Measurements from ENCODE around the gene NAXE.

The NAXE gene

DNA sequence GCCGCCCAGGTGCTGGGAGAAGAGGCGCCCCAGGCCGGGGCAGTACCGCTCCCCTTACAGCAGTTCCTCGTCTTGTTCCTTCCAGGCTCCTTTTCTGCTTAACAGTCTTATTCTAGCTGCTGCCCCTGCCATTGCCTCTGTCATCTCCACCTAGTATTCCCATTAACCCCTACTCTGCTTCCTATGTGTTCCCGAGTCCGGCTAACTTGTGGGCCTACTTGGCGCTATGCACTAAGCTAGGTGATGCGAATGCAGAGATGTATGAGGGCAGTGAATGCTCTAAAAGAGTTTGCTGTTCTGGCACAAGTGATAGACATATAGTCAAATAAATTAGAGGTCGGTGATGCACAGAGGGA, 18.9 kb upstream of the NAXE start:
- TF ChIP-seq L3MBTL2 (conservative IDR thresholded peaks at IDR 0.05) (no peak), ELF4 (IDR thresholded peaks at IDR 0.05) (no peak), FOXA1 (IDR thresholded peaks at IDR 0.05) (no peak), FOXK2 (IDR thresholded peaks at IDR 0.05) (no peak), ARNT (IDR thresholded peaks at IDR 0.05) (no peak), TARDBP (IDR thresholded peaks at IDR 0.05) (no peak), SP1 (IDR thresholded peaks at IDR 0.05) (no peak), NFRKB (IDR thresholded peaks at IDR 0.05) (no peak), SUZ12 (IDR thresholded peaks at IDR 0.05) (no peak), ZNF384 (IDR thresholded peaks at IDR 0.05) (no peak), HDGF (IDR thresholded peaks at IDR 0.05; ENCODE audit: borderline replicate concordance) (no peak), LEF1 (IDR thresholded peaks at IDR 0.05; ENCODE audit: borderline replicate concordance) (no peak), PKNOX1 (IDR thresholded peaks at IDR 0.05) (no peak), FOXM1 (IDR thresholded peaks at IDR 0.05; ENCODE audit: borderline replicate concordance) (no peak), CTBP1 (IDR thresholded peaks at IDR 0.05; ENCODE audit: borderline replicate concordance) (no peak), BHLHE40 (IDR thresholded peaks at IDR 0.05; ENCODE audit: borderline replicate concordance) (no peak)
- ChIA-PET POLR2A (interaction anchor here (0.9 kb wide), 1 partner anchor 52 kb away, joined by 3 read pairs; no protein-coding TSS in a partner anchor), CTCF (no interaction called here)
- DNase-seq (ENCODE audit: extremely low spot score) = no peak

- CTCF ChIA-PET = no interaction called here
- POLR2A ChIA-PET = interaction anchor here (1.5 to 1.7 kb wide), 2 partner anchors 18 to 20 kb away, joined by 3 read pairs; partner anchors contain the start of gene NAXE
Measured at GRCh38 chr1:156574039-156574633, 17.4 kb upstream of the NAXE start.

GRCh38 chr1:156577550-156577949, 14.0 kb upstream of the NAXE start:
- CTCF ChIA-PET = interaction anchor here (0.6 to 1.2 kb wide), 2 partner anchors 9 to 49 kb away, joined by 3 to 4 read pairs; no protein-coding TSS in a partner anchor

More at GRCh38 chr1:156574039-156574633, 17.4 kb upstream of the NAXE start:
- DNase-seq (ENCODE audit: extremely low spot score) = no peak
- no peak for TF ChIP-seq SUZ12 (IDR thresholded peaks at IDR 0.05)
- TF ChIP-seq TARDBP (IDR thresholded peaks at IDR 0.05) = no peak
- no peak for TF ChIP-seq FOXK2 (IDR thresholded peaks at IDR 0.05)
- TF ChIP-seq LEF1 (IDR thresholded peaks at IDR 0.05; ENCODE audit: borderline replicate concordance) = no peak
- no peak for TF ChIP-seq ZNF384 (IDR thresholded peaks at IDR 0.05)
- no peak for TF ChIP-seq BHLHE40 (IDR thresholded peaks at IDR 0.05; ENCODE audit: borderline replicate concordance)
- no peak for TF ChIP-seq HDGF (IDR thresholded peaks at IDR 0.05; ENCODE audit: borderline replicate concordance)
- TF ChIP-seq ARNT (IDR thresholded peaks at IDR 0.05) = no peak
- TF ChIP-seq FOXA1 (IDR thresholded peaks at IDR 0.05) = no peak
- TF ChIP-seq PKNOX1 (IDR thresholded peaks at IDR 0.05) = no peak
- no peak for TF ChIP-seq L3MBTL2 (conservative IDR thresholded peaks at IDR 0.05)
- no peak for TF ChIP-seq FOXM1 (IDR thresholded peaks at IDR 0.05; ENCODE audit: borderline replicate concordance)

GRCh38 chr1:156578055-156578454, 13.5 kb upstream of the NAXE start:
- ChIA-PET POLR2A (interaction anchor here (1.0 to 1.4 kb wide), 3 partner anchors 14 to 150 kb away, joined by 3 to 4 read pairs (median 3); partner anchors contain the start of genes ISG20L2, METTL25B and NAXE), CTCF (interaction anchor here (0.6 to 1.2 kb wide), 2 partner anchors 9 to 49 kb away, joined by 3 to 4 read pairs; no protein-coding TSS in a partner anchor)

More at GRCh38 chr1:156577550-156577949, 14.0 kb upstream of the NAXE start:
- DNase-seq (ENCODE audit: extremely low spot score) = no peak
- no peak for TF ChIP-seq ZNF384 (IDR thresholded peaks at IDR 0.05)
- TF ChIP-seq BHLHE40 (IDR thresholded peaks at IDR 0.05; ENCODE audit: borderline replicate concordance) = no peak
- TF ChIP-seq FOXA1 (IDR thresholded peaks at IDR 0.05) = no peak
- no peak for TF ChIP-seq TARDBP (IDR thresholded peaks at IDR 0.05)
- no peak for TF ChIP-seq LEF1 (IDR thresholded peaks at IDR 0.05; ENCODE audit: borderline replicate concordance)
- TF ChIP-seq ARNT (IDR thresholded peaks at IDR 0.05) = no peak
- TF ChIP-seq SUZ12 (IDR thresholded peaks at IDR 0.05) = no peak
- no peak for TF ChIP-seq NFRKB (IDR thresholded peaks at IDR 0.05)
- no peak for TF ChIP-seq HDGF (IDR thresholded peaks at IDR 0.05; ENCODE audit: borderline replicate concordance)
- TF ChIP-seq L3MBTL2 (conservative IDR thresholded peaks at IDR 0.05) = no peak
- no peak for TF ChIP-seq FOXK2 (IDR thresholded peaks at IDR 0.05)
- no peak for TF ChIP-seq FOXM1 (IDR thresholded peaks at IDR 0.05; ENCODE audit: borderline replicate concordance)
- no peak for TF ChIP-seq CTBP1 (IDR thresholded peaks at IDR 0.05; ENCODE audit: borderline replicate concordance)
- POLR2A ChIA-PET = interaction anchor here (1.4 kb wide), 1 partner anchor 151 kb away, joined by 3 read pairs; the partner anchor contains the start of genes ISG20L2 and METTL25B

DNA sequence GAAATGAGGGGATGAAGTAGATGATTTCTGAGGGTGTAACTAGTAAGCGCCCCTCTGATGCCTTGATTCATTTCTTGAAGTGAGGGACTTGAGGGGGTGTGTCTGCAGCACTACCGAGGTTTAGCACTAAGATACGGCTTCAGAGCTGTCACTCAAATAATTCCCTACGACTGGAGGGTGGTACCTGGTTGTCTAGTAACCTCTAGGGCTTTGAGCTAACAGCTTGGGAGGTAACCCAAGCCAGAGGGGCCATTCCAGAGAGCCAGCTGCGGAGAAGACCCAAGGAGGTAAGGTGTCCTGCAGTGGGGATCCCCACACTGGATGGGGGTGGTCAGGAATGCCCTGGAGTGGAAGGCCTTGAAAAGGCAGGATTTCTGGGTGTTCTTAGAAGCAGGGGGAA, 12.1 kb upstream of the NAXE start, which contains the start of gene TTC24:
TTC24 (plus strand) TSS at position 252 of the 400 bp plus-strand sequence. CDS start 1,642 bp downstream, outside the sequence.
- CTCF ChIA-PET = interaction anchor here (0.6 to 2.0 kb wide), 3 partner anchors 32 to 110 kb away, joined by 5 read pairs; no protein-coding TSS in a partner anchor
- DNase-seq (ENCODE audit: extremely low spot score) = no peak
- no peak for TF ChIP-seq ELF4 (IDR thresholded peaks at IDR 0.05)
- no peak for TF ChIP-seq ARNT (IDR thresholded peaks at IDR 0.05)
- TF ChIP-seq PKNOX1 (IDR thresholded peaks at IDR 0.05) = peak; percentile 93
- POLR2A ChIA-PET = interaction anchor here (0.9 to 3.7 kb wide), 2 partner anchors 12 to 21 kb away, joined by 3 to 23 read pairs; partner anchors contain the start of gene NAXE

More at GRCh38 chr1:156578055-156578454, 13.5 kb upstream of the NAXE start:
- TF ChIP-seq FOXK2 (IDR thresholded peaks at IDR 0.05) = no peak
- TF ChIP-seq BHLHE40 (IDR thresholded peaks at IDR 0.05; ENCODE audit: borderline replicate concordance) = no peak
- DNase-seq (ENCODE audit: extremely low spot score) = no peak

Data from HEK293T (cell line).